HG03439 (cell line): ENCODE data around the gene HDAC9.
"Not testable (repeated sequence)": the region's sequence is repeated elsewhere in the genome, so short reads cannot be mapped to it uniquely, and the experiment has no call there.

Experiments used
- ATAC-seq: cut with Tn5 transposase; IDR thresholded peaks from one replicate; pipeline ENCODE4 v1.9.1; 2021; ENCODE audit warnings: mild to moderate bottlenecking, moderate library complexity; ENCODE audit not compliant: unreplicated experiment

Gene HDAC9

GRCh38 chr7:18702071-18702829, 206.7 kb downstream of the HDAC9 start:
- no peak for ATAC-seq

- no peak for ATAC-seq
These were observed 208.1 kb downstream of the HDAC9 start for GRCh38 chr7:18703685-18704084.

- no peak for ATAC-seq
These were observed 211.1 kb downstream of the HDAC9 start for GRCh38 chr7:18706670-18707069.

GRCh38 chr7:18708204-18708603, 212.7 kb downstream of the HDAC9 start:
- ATAC-seq: no peak

- no peak for ATAC-seq
These were observed 220.4 kb downstream of the HDAC9 start for GRCh38 chr7:18715988-18716387.

GRCh38 chr7:18721429-18721828, 225.9 kb downstream of the HDAC9 start:
- no peak for ATAC-seq

- ATAC-seq: no peak
These were observed 228.8 kb downstream of the HDAC9 start for GRCh38 chr7:18724318-18724717.

GRCh38 chr7:18727115-18727870, 231.7 kb downstream of the HDAC9 start:
- no peak for ATAC-seq

- not testable (repeated sequence) for ATAC-seq
These were observed 240.5 kb downstream of the HDAC9 start for GRCh38 chr7:18736012-18736411.

- ATAC-seq: no peak
These were observed 245.0 kb downstream of the HDAC9 start for GRCh38 chr7:18740579-18740988.

GRCh38 chr7:18753972-18754610, 258.5 kb downstream of the HDAC9 start:
- ATAC-seq: no peak

- no peak for ATAC-seq
These were observed 259.2 kb downstream of the HDAC9 start for GRCh38 chr7:18754766-18755165.

GRCh38 chr7:18755793-18756192, 260.2 kb downstream of the HDAC9 start:
- ATAC-seq: no peak

GRCh38 chr7:18756378-18757050, 261.0 kb downstream of the HDAC9 start:
- ATAC-seq: no peak

GRCh38 chr7:18760046-18760445, 264.5 kb downstream of the HDAC9 start:
- no peak for ATAC-seq

- no peak for ATAC-seq
These were observed 265.3 kb downstream of the HDAC9 start for GRCh38 chr7:18760631-18761445.

GRCh38 chr7:18762189-18762588, 266.6 kb downstream of the HDAC9 start:
- no peak for ATAC-seq

- no peak for ATAC-seq
These were observed 272.7 kb downstream of the HDAC9 start for GRCh38 chr7:18768256-18768655.

- no peak for ATAC-seq
These were observed 274.7 kb downstream of the HDAC9 start for GRCh38 chr7:18770154-18770811.

GRCh38 chr7:18770822-18771221, 275.3 kb downstream of the HDAC9 start:
- no peak for ATAC-seq
